DOHH2 (cell line): ENCODE data around the gene HLCS.

Experiments used
- CTCF ChIP-seq: fragments of 200-600 bp; sonication (generic); IDR thresholded peaks from one replicate; pipeline ENCODE4 v1.5.1; 2014; ENCODE audit warnings: antibody characterized with exemption, mild to moderate bottlenecking, low read depth, low read length; ENCODE audit not compliant: poor library complexity, severe bottlenecking
- EZH2phosphoT487 ChIP-seq: fragments of 200-600 bp; sonication (generic); IDR thresholded peaks from 2 replicates; pipeline ENCODE4 v1.6.1; 2017; ENCODE audit warnings: borderline replicate concordance, mild to moderate bottlenecking, antibody characterized with exemption, low read length, moderate library complexity, mixed read lengths

GRCh38 chr21:36974851-36975192 is 8.4 kb upstream of the HLCS start:
- TF ChIP-seq CTCF (no peak), EZH2phosphoT487 (no peak)
